ENCODE data around the gene ZNF175. TPM values are rescaled to one million over a fixed set of nuclear protein-coding genes. Genes with fewer than 3 reads are reported as not detected.

The ZNF175 gene
- total RNA-seq, 2 experiments from 2014 or later = 6.6 to 8.0 TPM

GRCh38 chr19:51539821-51540366 lies 31.2 kb upstream of the ZNF175 start:
- H3K27me3 Mint-ChIP-seq = peaks cover 50% of the 10 kb centered on the region
- no peaks in the 10 kb centered on the region for H3K9me3 Mint-ChIP-seq
- CTCF ChIA-PET = no interaction called here

GRCh38 chr19:51541458-51542357 lies 29.4 kb upstream of the ZNF175 start:
- Mint-ChIP-seq H3K9me3 (no peaks in the 10 kb centered on the region), H3K27me3 (peaks cover 47% of the 10 kb centered on the region), H3K27ac (no peak overlapping the region), H3K4me3 (no peak overlapping the region), H3K4me1 (ENCODE audit: low read depth) (peaks cover 5% of the 10 kb centered on the region), H3K36me3 (ENCODE audit: low read depth) (no peaks in the 10 kb centered on the region)
- no peak for TF ChIP-seq CTCF (IDR thresholded peaks at IDR 0.05)
- CTCF ChIA-PET = no interaction called here
- no peak for DNase-seq
- intact Hi-C loops (cut with micrococcal nuclease) = no loop called here
- no peak for ATAC-seq
- POLR2A ChIA-PET = interaction anchor here (0.7 kb wide), 1 partner anchor 124 kb away, joined by 3 read pairs; the partner anchor contains the start of gene SIGLEC10

More at GRCh38 chr19:51539821-51540366, 31.2 kb upstream of the ZNF175 start:
- H3K27ac Mint-ChIP-seq = no peak overlapping the region
- H3K4me3 Mint-ChIP-seq = no peak overlapping the region
- POLR2A ChIA-PET = no interaction called here
- no peak for ATAC-seq
- TF ChIP-seq CTCF (IDR thresholded peaks at IDR 0.05) = no peak
- DNase-seq = no peak
- no peaks in the 10 kb centered on the region for H3K36me3 Mint-ChIP-seq (ENCODE audit: low read depth)
- H3K4me1 Mint-ChIP-seq (ENCODE audit: low read depth) = no peaks in the 10 kb centered on the region
- intact Hi-C loops (cut with micrococcal nuclease) = no loop called here

- Mint-ChIP-seq H3K36me3 (ENCODE audit: low read depth) (no peaks in the 10 kb centered on the region), H3K4me1 (ENCODE audit: low read depth) (peaks cover 11% of the 10 kb centered on the region), H3K27ac (no peak overlapping the region), H3K4me3 (no peak overlapping the region), H3K9me3 (no peaks in the 10 kb centered on the region), H3K27me3 (peaks cover 51% of the 10 kb centered on the region)
- ChIA-PET CTCF (no interaction called here), POLR2A (no interaction called here)
- no peak for DNase-seq
- no peak for ATAC-seq
- TF ChIP-seq CTCF (IDR thresholded peaks at IDR 0.05) = no peak
- intact Hi-C loops (cut with micrococcal nuclease) = no loop called here
These were observed 28.4 kb upstream of the ZNF175 start for GRCh38 chr19:51542699-51543098.

GRCh38 chr19:51544038-51544437 lies 27.0 kb upstream of the ZNF175 start:
- H3K4me1 Mint-ChIP-seq (ENCODE audit: low read depth) = peaks cover 11% of the 10 kb centered on the region
- H3K27me3 Mint-ChIP-seq = peaks cover 45% of the 10 kb centered on the region
- H3K9me3 Mint-ChIP-seq = no peaks in the 10 kb centered on the region
- H3K27ac Mint-ChIP-seq = no peak overlapping the region
- H3K4me3 Mint-ChIP-seq = no peak overlapping the region
- no peak for TF ChIP-seq CTCF (IDR thresholded peaks at IDR 0.05)
- ChIA-PET CTCF (no interaction called here), POLR2A (no interaction called here)
- no peak for ATAC-seq
- H3K36me3 Mint-ChIP-seq (ENCODE audit: low read depth) = no peaks in the 10 kb centered on the region
- intact Hi-C loops (cut with micrococcal nuclease) = no loop called here
- DNase-seq = no peak

- Mint-ChIP-seq H3K4me1 (ENCODE audit: low read depth) (peaks cover 12% of the 10 kb centered on the region), H3K27me3 (peaks cover 42% of the 10 kb centered on the region), H3K27ac (no peak overlapping the region), H3K36me3 (ENCODE audit: low read depth) (no peaks in the 10 kb centered on the region), H3K4me3 (no peak overlapping the region), H3K9me3 (no peaks in the 10 kb centered on the region)
- POLR2A ChIA-PET = no interaction called here
- DNase-seq = no peak
- CTCF ChIA-PET = interaction anchor here (1.4 to 2.7 kb wide), 2 partner anchors 31 to 73 kb away, joined by 3 to 8 read pairs; no protein-coding TSS in a partner anchor
- intact Hi-C loops (cut with micrococcal nuclease) = no loop called here
- no peak for ATAC-seq
- TF ChIP-seq CTCF (IDR thresholded peaks at IDR 0.05) = no peak
These were observed 24.9 kb upstream of the ZNF175 start for GRCh38 chr19:51546107-51546649.
